Fibroblast of skin of abdomen (primary cell): Measurements from ENCODE around the gene FAM199X.
"Not testable (repeated sequence)": the region's sequence is repeated elsewhere in the genome, so short reads cannot be mapped to it uniquely, and the experiment has no call there.

ENCODE experiments used
- DNase-seq: peaks from one replicate; pipeline ENCODE4 v3.0.0-alpha.2; 2013

The FAM199X gene

GRCh38 chrX:104193485-104193884 is 27.2 kb downstream of the FAM199X start:
- no peak for DNase-seq

- DNase-seq: no peak
Observed at GRCh38 chrX:104195013-104195412, 28.8 kb downstream of the FAM199X start.

- DNase-seq: peak; percentile 7
Observed at GRCh38 chrX:104195489-104196084, 29.3 kb downstream of the FAM199X start.

GRCh38 chrX:104205548-104205947 is 39.3 kb downstream of the FAM199X start:
- DNase-seq: no peak

GRCh38 chrX:104211187-104211586 is 44.9 kb downstream of the FAM199X start:
- DNase-seq: no peak

GRCh38 chrX:104230060-104230459 is 63.8 kb downstream of the FAM199X start:
- not testable (repeated sequence) for DNase-seq
